Smooth muscle cell of the brain vasculature (primary cell): ENCODE measurements around the gene GOLGA2.
"Not testable (repeated sequence)": the region's sequence is repeated elsewhere in the genome, so short reads cannot be mapped to it uniquely, and the experiment has no call there.

Experiments used
- DNase-seq: peaks from one replicate; pipeline ENCODE4 v3.0.0-alpha.2; 2012; ENCODE audit warnings: low read depth, low spot score

The GOLGA2 gene

GRCh38 chr9:128292009-128292408, 16.2 kb upstream of the GOLGA2 start:
- no peak for DNase-seq

- DNase-seq: no peak
Observed at GRCh38 chr9:128288273-128289004, 12.6 kb upstream of the GOLGA2 start.

GRCh38 chr9:128286440-128286839, 10.6 kb upstream of the GOLGA2 start:
- no peak for DNase-seq

DNA sequence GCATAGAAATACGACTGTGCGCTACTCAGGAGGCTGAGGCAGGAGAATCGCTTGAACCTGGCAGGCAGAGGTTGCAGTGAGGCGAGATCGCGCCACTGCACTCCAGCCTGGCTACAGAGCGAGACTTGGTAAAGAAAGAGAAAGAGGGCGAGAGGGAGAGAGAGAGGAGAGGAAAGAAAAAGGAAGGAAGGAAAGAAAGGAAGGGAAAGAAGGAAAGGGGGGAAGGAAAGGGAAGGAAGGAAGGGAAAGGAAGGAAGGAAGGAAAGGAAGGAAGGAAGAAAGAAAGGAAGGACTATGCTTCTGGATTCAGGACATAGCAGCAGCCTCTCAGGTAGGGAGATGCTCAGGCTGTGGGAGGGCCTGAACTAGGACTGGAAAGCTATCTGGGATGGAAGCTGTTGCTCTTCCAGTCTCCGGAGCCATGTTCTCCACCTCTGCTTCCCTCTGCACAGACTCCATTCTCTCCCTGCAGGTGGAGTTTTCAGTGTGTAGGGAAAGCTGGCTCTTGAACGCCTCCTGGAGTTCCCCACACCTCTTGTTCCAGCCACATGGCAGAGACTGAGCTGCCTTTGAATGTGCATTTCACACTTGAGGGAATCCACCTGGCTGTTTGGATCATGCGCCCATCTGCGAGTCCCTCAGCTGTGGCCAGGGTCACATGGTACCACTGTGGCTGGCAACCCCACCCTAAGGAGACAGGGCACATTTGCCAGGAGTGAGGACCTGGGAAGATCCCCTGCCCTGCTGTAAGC, 9.4 kb upstream of the GOLGA2 start:
- no peak for DNase-seq

DNA sequence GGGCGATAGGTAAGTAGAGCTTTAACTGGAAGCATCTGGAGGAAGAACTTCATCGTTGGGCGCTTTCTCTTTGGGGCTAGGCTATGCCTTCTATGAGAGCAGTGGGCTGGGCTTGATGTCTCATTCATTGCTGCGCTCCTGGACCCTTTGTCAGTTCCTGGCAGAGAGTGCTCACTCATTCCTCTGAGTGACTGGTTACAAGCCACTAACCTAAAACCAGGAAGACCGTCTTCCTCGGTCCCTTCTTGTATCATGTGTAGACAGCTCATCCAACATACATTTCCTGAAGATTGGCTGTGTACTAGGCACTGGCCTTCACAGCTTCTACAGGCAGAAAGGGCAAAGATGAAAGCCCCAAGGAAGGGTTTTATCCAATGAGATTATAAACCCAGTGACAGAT, 6.7 kb upstream of the GOLGA2 start:
- no peak for DNase-seq

GRCh38 chr9:128280084-128280622, 4.3 kb upstream of the GOLGA2 start:
- no peak for DNase-seq

GRCh38 chr9:128279088-128280073, 3.6 kb upstream of the GOLGA2 start:
- DNase-seq: not testable (repeated sequence)

- no peak for DNase-seq
Observed at GRCh38 chr9:128276574-128277270, 915 bp upstream of the GOLGA2 start.

- peak; percentile 99 for DNase-seq
Observed at GRCh38 chr9:128276008-128276573, 284 bp upstream of the GOLGA2 start, which contains the start of gene SWI5. SWI5 (plus strand) TSS chr9:128276276.

DNA sequence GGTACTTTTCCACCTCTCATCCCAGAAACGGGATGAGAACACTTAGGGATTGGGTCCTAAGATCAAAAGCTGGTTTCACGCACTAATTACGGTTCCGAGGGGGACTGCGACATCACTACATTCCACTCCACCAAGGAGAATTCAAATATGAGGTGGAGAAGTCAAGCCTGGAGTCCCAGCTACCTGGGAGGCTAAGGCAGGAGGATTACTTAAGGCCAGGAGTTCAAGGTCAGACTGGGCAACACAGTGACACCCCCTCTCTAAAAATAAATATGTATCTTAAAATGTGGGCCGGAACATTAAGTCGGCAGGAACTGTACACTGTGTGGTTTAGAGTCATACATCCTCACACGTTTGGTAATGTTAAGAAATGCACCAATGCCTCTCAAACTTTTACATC, 1.6 kb downstream of the GOLGA2 start:
- DNase-seq: no peak

DNA sequence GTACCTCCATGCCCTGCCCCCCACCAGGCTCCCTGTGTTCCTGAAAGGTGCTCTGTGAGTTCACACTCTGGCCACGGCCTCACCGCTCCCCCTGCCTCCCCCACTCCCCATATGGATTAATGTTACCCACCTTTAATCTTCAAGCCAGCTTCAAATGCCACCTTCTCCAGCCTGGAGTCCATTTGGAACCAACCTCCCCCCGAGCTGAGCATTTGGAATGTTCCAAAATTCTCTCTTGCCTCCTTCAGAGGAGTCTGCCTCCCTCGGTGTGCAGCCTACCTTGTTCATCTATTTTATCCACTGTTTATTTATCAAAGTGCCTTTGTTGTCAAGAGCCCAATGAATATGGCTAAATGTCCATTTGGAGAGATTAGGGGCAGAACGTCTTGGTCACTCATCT, 4.3 kb downstream of the GOLGA2 start:
- no peak for DNase-seq

- no peak for DNase-seq
Observed at GRCh38 chr9:128271112-128271511, 4.7 kb downstream of the GOLGA2 start.

DNA sequence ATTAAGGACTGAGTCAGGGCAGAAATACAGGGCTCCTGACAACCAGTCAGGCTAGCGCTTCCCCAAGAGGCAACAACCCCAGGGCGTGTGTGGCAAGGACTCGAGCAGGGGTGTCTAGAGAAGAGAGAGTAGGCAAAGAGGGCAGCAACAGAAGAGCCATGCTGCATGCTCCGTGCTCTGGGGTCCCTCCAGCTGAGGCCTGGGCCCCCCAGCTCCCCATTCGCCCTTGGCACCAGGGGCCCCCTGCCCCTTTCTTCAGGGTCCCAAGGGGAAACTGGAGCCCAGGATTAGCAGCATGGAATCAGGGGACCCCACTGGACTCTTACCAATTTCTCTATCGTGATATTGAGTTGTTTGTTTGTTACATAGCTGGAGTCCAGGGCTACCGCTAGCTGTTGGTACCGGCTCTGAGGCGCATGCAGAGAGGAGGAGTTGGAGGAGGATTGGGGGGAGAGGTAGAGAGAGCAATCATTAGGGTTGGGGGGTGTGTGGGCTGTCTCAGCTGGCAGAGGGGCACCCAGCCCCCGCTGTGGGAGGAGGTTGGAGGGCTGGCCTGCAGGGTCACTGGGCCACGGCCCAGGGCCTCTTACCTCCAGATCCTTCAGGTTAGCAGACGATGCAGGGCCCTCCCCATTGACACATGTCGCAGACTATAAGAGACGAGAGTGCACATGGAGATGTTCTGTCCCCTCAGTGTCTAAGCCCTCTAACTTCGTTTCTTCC, 8.8 kb downstream of the GOLGA2 start:
- no peak for DNase-seq

DNA sequence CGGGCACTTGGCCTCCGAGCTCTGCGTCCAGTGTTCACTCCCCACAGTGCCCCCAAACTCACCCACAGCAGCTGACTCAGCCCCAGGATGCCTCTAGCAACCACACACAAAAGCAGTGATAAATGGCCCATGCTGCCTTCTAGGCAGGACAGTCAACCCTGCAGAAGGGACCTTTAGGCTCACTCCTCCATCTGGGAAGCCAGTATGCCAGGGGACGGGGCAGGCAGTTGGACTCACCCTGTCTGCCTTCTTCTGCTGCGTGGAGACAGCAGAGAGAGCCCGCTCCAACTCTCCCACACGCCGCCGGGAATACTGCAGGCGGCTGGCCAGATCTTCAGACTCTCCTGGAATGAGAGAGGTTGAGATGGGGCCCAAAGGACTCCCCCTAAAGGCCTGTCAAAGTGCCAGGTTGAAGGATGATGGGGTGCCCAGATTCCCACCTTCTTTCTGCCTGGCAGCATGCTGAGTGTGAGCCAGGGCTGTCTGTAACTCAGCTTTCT, 10.4 kb downstream of the GOLGA2 start:
- DNase-seq: no peak

DNA sequence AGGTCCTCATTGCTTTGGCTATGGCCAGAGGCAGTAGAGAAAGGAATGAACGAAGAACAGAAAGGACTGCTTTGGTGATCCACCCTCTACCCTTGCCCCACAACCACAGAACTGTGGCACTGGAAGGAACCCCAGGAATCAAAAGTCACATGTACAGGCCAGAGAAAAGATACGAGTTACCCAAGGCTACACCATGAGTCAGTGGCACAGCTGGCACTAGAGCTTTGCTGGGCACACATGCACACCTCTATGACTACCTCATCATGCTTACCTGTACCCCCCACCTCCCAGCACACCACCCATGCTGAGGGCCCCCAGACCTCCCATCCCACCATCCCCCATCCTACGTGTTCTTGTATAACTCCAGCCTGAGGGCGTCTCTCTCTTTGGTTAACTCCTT, 13.1 kb downstream of the GOLGA2 start:
- DNase-seq: no peak

DNA sequence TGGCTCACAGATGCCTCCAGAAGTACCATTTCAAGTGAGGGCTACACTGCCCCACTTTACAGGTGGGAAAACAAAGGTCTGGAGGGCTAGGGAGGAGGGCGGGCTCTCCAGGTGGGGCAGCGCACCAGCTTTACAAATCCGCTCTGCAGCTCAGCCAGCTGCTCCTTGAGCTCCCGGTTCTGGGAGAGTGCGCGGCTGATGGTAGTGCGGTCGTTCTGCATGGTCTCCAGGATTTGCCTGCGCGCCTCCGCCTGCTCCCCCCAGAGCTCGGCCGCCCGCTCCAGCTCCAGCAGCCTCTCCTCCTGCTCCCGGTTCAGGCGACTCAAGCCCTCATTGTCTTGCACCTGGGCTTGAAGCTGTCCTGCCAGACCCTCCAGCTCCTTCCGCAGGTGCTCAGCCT, 15.5 kb downstream of the GOLGA2 start:
- DNase-seq: no peak

DNA sequence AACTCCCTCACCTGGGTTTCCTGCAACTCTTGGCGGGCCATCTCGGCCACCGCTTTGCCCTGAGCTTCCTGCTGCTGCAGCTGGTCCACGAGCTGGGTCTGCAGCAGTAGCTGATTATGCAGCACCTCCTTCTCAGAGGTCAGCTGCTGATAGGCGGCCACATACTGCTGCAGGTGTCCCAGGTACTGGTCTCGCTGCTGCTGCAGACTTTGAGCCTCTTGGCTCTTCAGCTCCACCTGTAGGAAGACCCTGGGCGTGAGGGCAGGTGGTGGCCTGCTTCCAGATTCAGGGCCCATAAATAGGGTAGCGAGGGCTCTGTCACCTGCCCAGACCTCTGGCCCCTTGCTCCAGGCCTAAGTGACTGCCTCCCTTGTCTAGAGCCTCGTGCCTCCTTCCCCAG, 16.7 kb downstream of the GOLGA2 start:
- no peak for DNase-seq

- no peak for DNase-seq
Observed at GRCh38 chr9:128258326-128258725, 17.5 kb downstream of the GOLGA2 start.

DNA sequence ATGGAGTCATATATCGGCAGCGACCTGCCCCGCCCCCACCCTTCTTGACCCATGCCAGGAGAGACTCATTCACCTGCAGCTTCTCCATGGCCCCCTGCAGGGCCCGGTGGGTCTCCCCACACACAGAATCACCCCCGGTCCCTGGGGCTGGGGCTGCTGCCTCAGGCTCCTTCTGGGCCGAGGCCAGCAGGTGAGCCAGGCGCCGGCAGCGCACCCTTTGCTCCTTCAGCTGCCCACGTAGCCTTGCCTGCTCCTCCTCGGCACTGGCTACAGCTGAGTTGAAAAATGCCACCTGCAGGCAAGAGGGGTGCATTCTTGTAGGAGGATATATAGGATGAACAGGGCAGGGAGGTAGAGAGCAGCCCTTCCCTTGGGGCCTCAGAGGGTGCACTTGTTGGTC, 17.9 kb downstream of the GOLGA2 start:
- no peak for DNase-seq
